Keratinocyte (primary cell): Measurements from ENCODE around the gene UMAD1. TPM values are rescaled to one million over a fixed set of nuclear protein-coding genes. Genes with fewer than 3 reads are reported as not detected.

Experiments used
- DNase-seq: peaks from one replicate; pipeline ENCODE4 v3.0.0-alpha.2; 2011; ENCODE audit warnings: low read depth, missing footprints, low spot score
- FAIRE-seq: peaks from 2 replicates; lab custom pipeline; 2011; peaks lifted over from hg19 to GRCh38; lab: Jason Lieb, UNC
- H2AFZ ChIP-seq: 2 replicates; pipeline ENCODE4 v1.6.0; 2012; ENCODE audit warnings: low read length, control low read depth, inconsistent platforms; ENCODE audit not compliant: control insufficient read depth
- H3K27ac ChIP-seq: 2 replicates; pipeline ENCODE4 v1.5.1; 2011; ENCODE audit warnings: low read length; ENCODE audit not compliant: control insufficient read depth, insufficient read depth
- H3K27me3 ChIP-seq: 3 replicates; pipeline ENCODE4 v1.6.0; 2011; ENCODE audit warnings: low read length; ENCODE audit not compliant: control insufficient read depth, insufficient read depth; ENCODE audit errors: extremely low read depth
- H3K36me3 ChIP-seq, 2 experiments: 2 replicates in 1 of 2; 3 replicates in 1 of 2; pipeline ENCODE4 v1.5.1; 2011; ENCODE audit warnings: low read length in 2 of 2, mild to moderate bottlenecking in 1 of 2; ENCODE audit not compliant: control insufficient read depth in 2 of 2, insufficient read depth in 2 of 2; ENCODE audit errors: extremely low read depth in 1 of 2
- H3K4me1 ChIP-seq: 3 replicates; pipeline ENCODE4 v1.5.1; 2011; ENCODE audit warnings: low read length; ENCODE audit not compliant: control insufficient read depth, insufficient read depth; ENCODE audit errors: extremely low read depth
- H3K4me2 ChIP-seq: 3 replicates; pipeline ENCODE4 v1.6.0; 2011; ENCODE audit warnings: low read depth, low read length; ENCODE audit not compliant: control insufficient read depth, insufficient read depth; ENCODE audit errors: extremely low read depth
- H3K4me3 ChIP-seq, 3 experiments: fragments of 200-600 bp in 1 of 3; sonication (generic) in 1 of 3; 2 replicates in 2 of 3; 3 replicates in 1 of 3; pipeline ENCODE4 v1.5.1; 2011 to 2016; ENCODE audit warnings: low read length in 3 of 3, mild to moderate bottlenecking in 3 of 3, control low read depth in 2 of 3, inconsistent platforms in 1 of 3, low read depth in 1 of 3, mixed read lengths in 1 of 3, mixed run types in 1 of 3, moderate library complexity in 1 of 3; ENCODE audit not compliant: control insufficient read depth in 2 of 3, insufficient read depth in 2 of 3; ENCODE audit errors: extremely low read depth in 1 of 3
- H3K79me2 ChIP-seq: 2 replicates; pipeline ENCODE4 v1.6.0; 2012; ENCODE audit warnings: low read length; ENCODE audit not compliant: control insufficient read depth, insufficient read depth
- H3K9ac ChIP-seq: 3 replicates; pipeline ENCODE4 v1.6.0; 2011; ENCODE audit warnings: low read length; ENCODE audit not compliant: control insufficient read depth, insufficient read depth; ENCODE audit errors: extremely low read depth
- H3K9me1 ChIP-seq: 3 replicates; pipeline ENCODE4 v1.6.0; 2011; ENCODE audit warnings: low read length; ENCODE audit not compliant: control insufficient read depth, insufficient read depth; ENCODE audit errors: extremely low read depth
- H3K9me3 ChIP-seq: 2 replicates; pipeline ENCODE4 v1.5.1; 2012; ENCODE audit warnings: low read depth, low read length; ENCODE audit not compliant: control insufficient read depth
- H4K20me1 ChIP-seq: 3 replicates; pipeline ENCODE4 v1.6.0; 2011; ENCODE audit warnings: low read length; ENCODE audit not compliant: control insufficient read depth, insufficient read depth; ENCODE audit errors: extremely low read depth
- CTCF ChIP-seq, 3 experiments: IDR thresholded peaks in 1 of 3; conservative IDR thresholded peaks in 1 of 3; optimal IDR thresholded peaks in 1 of 3; 2 replicates in 2 of 3; 3 replicates in 1 of 3; pipeline versions ENCODE3 to v1.5.1; 2011; ENCODE audit warnings: low read length in 3 of 3, mild to moderate bottlenecking in 3 of 3, moderate library complexity in 2 of 3, control low read depth in 1 of 3, inconsistent platforms in 1 of 3; ENCODE audit not compliant: insufficient read depth in 2 of 3; ENCODE audit errors: extremely low read depth in 1 of 3
- EZH2 ChIP-seq: IDR thresholded peaks from one replicate; pipeline ENCODE4 v1.6.1; 2012; ENCODE audit warnings: inconsistent platforms, mild to moderate bottlenecking, low read length, moderate library complexity
- dilution Hi-C: fragments of 300-500 bp; cut with MboI; formaldehyde crosslinking; loops from one replicate; pipeline ENCODE4 v1.7.0; 2020; ENCODE audit warnings: low sequenced_read_pairs; ENCODE audit not compliant: extremely low pct_ligation_motif_present
- polyA plus RNA-seq, 5 experiments: library from polyadenylated mRNA; depleted of rRNA in 3 of 5; stranded (reverse) in 3 of 5; stranded (forward) in 1 of 5; unstranded in 1 of 5; fragments of >200 nt; gene quantifications; 1 replicate in 1 of 5; 2 replicates in 3 of 5; 3 replicates in 1 of 5; pipeline versions ENCODE4 v1.2.1 to v1.2.3, GENCODE V29; 2011 to 2012; ENCODE audit warnings: missing spikeins in 2 of 5, low read depth in 1 of 5, low replicate concordance in 1 of 5

Gene UMAD1
- polyA plus RNA-seq, 1 donor (not counting 4 experiments of a cell fraction or from before 2014, with no cell fraction given), result 18.2 TPM

DNA sequence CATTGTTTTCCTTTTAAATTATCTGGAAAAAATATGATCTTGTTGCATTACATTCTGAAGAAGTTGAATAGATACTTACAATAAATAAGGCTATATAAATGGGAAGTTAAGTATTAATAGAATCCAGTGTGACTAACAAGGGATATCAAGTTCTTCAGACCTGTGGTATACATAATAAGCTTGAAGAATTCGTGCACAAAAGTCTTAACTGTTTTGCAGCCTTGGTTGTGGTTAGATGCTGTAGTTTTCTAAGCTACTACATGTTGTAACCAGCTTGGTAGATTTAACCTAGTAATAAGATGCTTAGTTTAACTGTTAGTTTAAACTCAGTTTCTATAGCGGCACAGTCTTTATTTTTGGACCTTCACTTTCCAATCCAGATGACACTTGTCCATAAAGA lies 221.8 kb downstream of the UMAD1 start:
- Histone ChIP-seq H3K9me3 (no peaks in the 10 kb centered on the region), H3K9ac (no peak overlapping the region), H3K27ac (no peak overlapping the region), H3K27me3 (no peaks in the 10 kb centered on the region), H3K9me1 (no peaks in the 10 kb centered on the region), H3K4me1 (peaks cover 4% of the 10 kb centered on the region), H3K79me2 (no peaks in the 10 kb centered on the region), H2AFZ (no peak overlapping the region), H3K4me3 (no peak overlapping the region), H4K20me1 (no peaks in the 10 kb centered on the region), H3K36me3 (no peaks in the 10 kb centered on the region), H3K4me2 (no peak overlapping the region)
- DNase-seq (no peak), FAIRE-seq (no peak)
- TF ChIP-seq EZH2, result no peak
- no peak for TF ChIP-seq CTCF (optimal IDR thresholded peaks at IDR 0.05 in 1 of 3, IDR thresholded peaks at IDR 0.05 in 1 of 3, conservative IDR thresholded peaks at IDR 0.05 in 1 of 3; ENCODE audit: extremely low read depth in 1 of 3, insufficient read depth in 2 of 3, low read length in 3 of 3)
- dilution Hi-C loops, result no loop called here

DNA sequence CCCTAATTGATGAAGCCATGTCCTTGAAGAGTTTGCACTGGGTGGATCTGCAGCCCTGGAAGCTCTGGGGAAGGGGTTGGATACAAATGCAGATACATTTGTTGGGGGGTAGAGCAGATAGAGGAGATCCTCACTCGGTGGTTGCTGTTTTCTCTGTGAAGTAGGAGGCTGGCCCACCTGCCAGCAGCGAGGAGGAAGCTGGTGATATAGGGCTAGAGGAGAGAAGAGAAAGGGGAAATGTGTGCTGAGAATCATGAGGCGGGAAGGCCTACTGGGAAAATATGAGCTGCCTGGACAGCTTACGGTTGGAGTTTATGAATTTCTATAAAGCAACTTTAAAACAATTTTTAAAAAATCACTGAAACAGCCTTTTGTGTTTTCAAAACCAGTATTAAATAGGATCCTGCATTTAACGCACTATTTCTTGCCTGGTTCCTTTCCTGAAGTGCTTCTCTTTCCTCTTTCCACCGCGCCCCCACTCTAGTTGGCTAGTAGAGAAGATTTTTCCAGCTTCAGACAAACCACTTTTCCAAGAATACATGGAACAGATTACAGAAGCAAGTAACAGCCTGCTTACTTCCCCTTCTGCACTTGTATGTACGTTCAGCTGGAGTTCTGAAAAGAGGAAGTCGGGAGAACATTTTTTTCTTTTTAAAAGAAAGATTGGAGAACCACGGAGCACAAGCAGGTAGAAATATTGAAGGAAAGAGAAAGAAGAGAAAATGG lies 227.5 kb downstream of the UMAD1 start:
- Histone ChIP-seq H3K36me3 (no peaks in the 10 kb centered on the region), H3K27ac (no peak overlapping the region), H2AFZ (no peak overlapping the region), H3K9me1 (no peaks in the 10 kb centered on the region), H3K4me2 (no peak overlapping the region), H3K4me1 (peaks cover 3% of the 10 kb centered on the region), H4K20me1 (no peaks in the 10 kb centered on the region), H3K4me3 (no peak overlapping the region), H3K9ac (no peak overlapping the region), H3K79me2 (no peaks in the 10 kb centered on the region), H3K9me3 (no peaks in the 10 kb centered on the region), H3K27me3 (no peaks in the 10 kb centered on the region)
- DNase-seq (no peak), FAIRE-seq (no peak)
- TF ChIP-seq CTCF (optimal IDR thresholded peaks at IDR 0.05 in 1 of 3, IDR thresholded peaks at IDR 0.05 in 1 of 3, conservative IDR thresholded peaks at IDR 0.05 in 1 of 3; ENCODE audit: extremely low read depth in 1 of 3, insufficient read depth in 2 of 3, low read length in 3 of 3), result no peak
- dilution Hi-C loops, result no loop called here
